GM12878 (cell line): ENCODE measurements around the gene OTOR. TPM values are rescaled to one million over a fixed set of nuclear protein-coding genes. Genes with fewer than 3 reads are reported as not detected.

ENCODE experiments used
- ATAC-seq: fragments of 200-7000 bp; cut with Tn5 transposase; 3 replicates; pipeline ENCODE4 v1.9.1; 2020; ENCODE audit warnings: mild to moderate bottlenecking, moderate library complexity
- BruUV-seq: library from RNA; stranded (reverse); fragments of 400-500 nt; replicated peaks from 2 replicates; lab custom pipeline; 2021; lab: Mats Ljungman, UMichigan
- CTCF ChIA-PET: fragments of 300-600 bp; sonication (Branson Sonifier 250); formaldehyde crosslinking; extraction: SDS; loops from one replicate; lab custom pipeline; 2021; ENCODE audit warnings: inconsistent platforms; lab: Yijun Ruan, JAX
- POLR2A ChIA-PET: fragments of 350-600 bp; formaldehyde crosslinking; extraction: SDS; loops from one replicate; lab custom pipeline; 2021; ENCODE audit warnings: inconsistent platforms; lab: Charles Lee
- RAD21 ChIA-PET: fragments of 300-600 bp; sonication (Branson Sonifier 250); formaldehyde crosslinking; loops from one replicate; lab custom pipeline; 2023; ENCODE audit warnings: antibody characterized with exemption; ENCODE audit not compliant: unreplicated experiment; lab: Charles Lee
- SMC1A ChIA-PET: fragments of 300-600 bp; sonication (Branson Sonifier 250); formaldehyde crosslinking; loops from one replicate; lab custom pipeline; 2023; ENCODE audit not compliant: unreplicated experiment, uncharacterized antibody; lab: Charles Lee
- DNase-seq: peaks from one replicate; pipeline ENCODE4 v3.0.0-alpha.2; 2011; ENCODE audit warnings: low read depth, low spot score
- FAIRE-seq: peaks from 3 replicates; lab custom pipeline; 2011; peaks lifted over from hg19 to GRCh38; lab: Jason Lieb, UNC
- H2AFZ ChIP-seq: 2 replicates; pipeline ENCODE4 v1.6.0; 2011; ENCODE audit warnings: low read depth, low read length, control low read depth; ENCODE audit not compliant: control insufficient read depth
- H3K27ac ChIP-seq: 2 replicates; pipeline ENCODE4 v1.5.1; 2011; ENCODE audit warnings: control low read depth; ENCODE audit not compliant: control insufficient read depth, insufficient read depth
- H3K27me3 ChIP-seq, 2 experiments: replicated peaks in 1 of 2; 2 replicates each; pipeline versions ENCODE4 v1.6.0 to v1.6.1; 2011; ENCODE audit warnings: low read length in 1 of 2; ENCODE audit not compliant: control insufficient read depth in 2 of 2, insufficient read depth in 2 of 2
- H3K36me3 ChIP-seq, 2 experiments: 2 replicates each; pipeline ENCODE4 v1.5.1; 2011; ENCODE audit warnings: low read length in 1 of 2; ENCODE audit not compliant: control insufficient read depth in 2 of 2, insufficient read depth in 2 of 2
- H3K4me1 ChIP-seq: 2 replicates; pipeline ENCODE4 v1.6.1; 2011; ENCODE audit warnings: mild to moderate bottlenecking, low read length, moderate library complexity, mixed read lengths; ENCODE audit not compliant: control insufficient read depth, insufficient read depth
- H3K4me2 ChIP-seq: 2 replicates; pipeline ENCODE4 v1.6.0; 2011; ENCODE audit warnings: control low read depth; ENCODE audit not compliant: control insufficient read depth, insufficient read depth
- H3K4me3 ChIP-seq: fragments of 200-600 bp; sonication (generic); 2 replicates; pipeline ENCODE4 v1.5.1; 2016
- H3K79me2 ChIP-seq: 2 replicates; pipeline ENCODE4 v1.6.0; 2011; ENCODE audit warnings: low read length; ENCODE audit not compliant: control insufficient read depth, insufficient read depth
- H3K9ac ChIP-seq: 2 replicates; pipeline ENCODE4 v1.8.0; 2011; ENCODE audit warnings: low read length, control low read depth, mixed read lengths; ENCODE audit not compliant: control insufficient read depth, insufficient read depth
- H3K9me3 ChIP-seq: replicated peaks from 3 replicates; pipeline ENCODE4 v1.5.1; 2011; ENCODE audit warnings: mild to moderate bottlenecking, low read length; ENCODE audit not compliant: control insufficient read depth, insufficient read depth
- H4K20me1 ChIP-seq: 2 replicates; pipeline ENCODE4 v1.6.0; 2011; ENCODE audit not compliant: control insufficient read depth, insufficient read depth
- ATF2 ChIP-seq: IDR thresholded peaks from 2 replicates; pipeline ENCODE4 v1.6.1; 2012; ENCODE audit warnings: low read length, inconsistent platforms
- POLR2AphosphoS5 ChIP-seq: IDR thresholded peaks from 2 replicates; pipeline ENCODE4 v1.6.1; 2011; ENCODE audit warnings: mild to moderate bottlenecking, low read length, inconsistent platforms
- ZNF384 ChIP-seq: IDR thresholded peaks from 2 replicates; pipeline ENCODE4 v1.6.1; 2012; ENCODE audit warnings: low read depth, mild to moderate bottlenecking, low read length, improper control_type of control experiment, borderline replicate concordance
- WGBS: methylation state at CpG from one replicate; pipeline ENCODE4 v1.1.6; 2016; ENCODE audit warnings: low lambda C conversion rate; ENCODE audit not compliant: insufficient replicate concordance, insufficient coverage; ENCODE audit errors: missing lambda C conversion rate; 5-methylcytosine and 5-hydroxymethylcytosine counted together
- in situ Hi-C: fragments of 300-500 bp; cut with MboI; formaldehyde crosslinking; loops from 9 replicates; pipeline ENCODE4 v1.14.3; 2018; ENCODE audit warnings: mixed read lengths
- intact Hi-C: fragments of 100-400 bp; cut with micrococcal nuclease; formaldehyde crosslinking; loops from one replicate; pipeline ENCODE4 v1.14.2; 2022; ENCODE audit not compliant: unreplicated experiment
- polyA plus RNA-seq, 11 experiments: library from polyadenylated mRNA; depleted of rRNA in 4 of 11; unstranded in 6 of 11; stranded (reverse) in 5 of 11; fragments of >200 nt; fragmentation: Nextera tagmentation in 4 of 11; fragmentation: Illumina TruSeq in 1 of 11; extraction: Ambion mirVana in 4 of 11; extraction: Trizol in 1 of 11; gene quantifications; 1 replicate in 1 of 11; 2 replicates in 10 of 11; pipeline versions ENCODE4 v1.2.1 to v1.2.3, GENCODE V29; 2011 to 2016; ENCODE audit warnings: inconsistent platforms in 2 of 11, missing spikeins in 2 of 11, low read depth in 1 of 11
- total RNA-seq, 4 experiments: library from RNA; depleted of rRNA in 3 of 4; stranded (reverse); fragments of >200 nt in 3 of 4; fragmentation: Illumina TruSeq in 1 of 4; extraction: Trizol in 1 of 4; gene quantifications; 2 replicates each; pipeline versions ENCODE4 v1.2.1 to v1.2.3, GENCODE V29; 2013 to 2021

OTOR gene
- total and polyA plus RNA-seq, 10 of the 15 experiments (the other 5 are each of a cell fraction or from before 2014, with no cell fraction given) = not detected

- no peak for TF ChIP-seq ATF2
Observed at GRCh38 chr20:16744178-16744807, 3.9 kb upstream of the OTOR start (continued).

- H3K4me2 ChIP-seq = no peak overlapping the region
- no peaks in the 10 kb centered on the region for H3K27me3 ChIP-seq
- in situ Hi-C loops (no loop called here), intact Hi-C loops (no loop called here)
- H4K20me1 ChIP-seq = no peaks in the 10 kb centered on the region
- FAIRE-seq (no peak), DNase-seq (no peak), ATAC-seq (no peak)
- ChIA-PET POLR2A (no interaction called here), CTCF (no interaction called here), SMC1A (no interaction called here), RAD21 (no interaction called here)
- TF ChIP-seq POLR2AphosphoS5 (no peak), ZNF384 (no peak)
- no peaks in the 10 kb centered on the region for H3K79me2 ChIP-seq
- H2AFZ ChIP-seq = no peak overlapping the region
- H3K9me3 ChIP-seq = no peaks in the 10 kb centered on the region
- no peak overlapping the region for H3K4me3 ChIP-seq
- BruUV-seq = no TSS peak
- no peaks in the 10 kb centered on the region; a peak in 1 of 4 replicates for H3K36me3 ChIP-seq
- WGBS = 47% methylated on average over 5 of the region's 5 CpGs
- H3K27ac ChIP-seq = no peak overlapping the region
- H3K4me1 ChIP-seq = no peaks in the 10 kb centered on the region
- H3K9ac ChIP-seq = no peak overlapping the region
Observed at GRCh38 chr20:16745204-16745603, 3.0 kb upstream of the OTOR start.
